GM19438 (cell line): ENCODE measurements around the gene DDX50.
A peak's percentile ranks its signal among the peaks of the same experiment; 100 is the strongest.
"Not testable (repeated sequence)": the region's sequence is repeated elsewhere in the genome, so short reads cannot be mapped to it uniquely, and the experiment has no call there.

Source experiments
- ATAC-seq: cut with Tn5 transposase; IDR thresholded peaks from one replicate; pipeline ENCODE4 v1.9.1; 2021; ENCODE audit warnings: low read depth; ENCODE audit not compliant: unreplicated experiment

The DDX50 gene

GRCh38 chr10:68975936-68976473 is 74.9 kb downstream of the DDX50 start:
- ATAC-seq = not testable (repeated sequence)

- not testable (repeated sequence) for ATAC-seq
Observed at GRCh38 chr10:68979738-68980137, 78.6 kb downstream of the DDX50 start.

GRCh38 chr10:68981074-68981473 is 80.0 kb downstream of the DDX50 start:
- no peak for ATAC-seq

GRCh38 chr10:68982389-68982788 is 81.3 kb downstream of the DDX50 start:
- ATAC-seq = no peak

- ATAC-seq = no peak
Observed at GRCh38 chr10:68987611-68988010, 86.5 kb downstream of the DDX50 start.

GRCh38 chr10:68988530-68989316 is 87.6 kb downstream of the DDX50 start, which contains the start of gene KIFBP:
KIFBP (plus strand) TSS chr10:68988803; CDS start chr10:68988833, 30 bp downstream.
- ATAC-seq = peak; percentile 87

- ATAC-seq = no peak
Observed at GRCh38 chr10:68989317-68989990, 88.3 kb downstream of the DDX50 start.

GRCh38 chr10:68992636-68993440 is 91.7 kb downstream of the DDX50 start:
- ATAC-seq = no peak
